ENCODE results near the gene PCBP3. TPM values are rescaled to one million over a fixed set of nuclear protein-coding genes. Genes with fewer than 3 reads are reported as not detected.
"Not testable (repeated sequence)": the region's sequence is repeated elsewhere in the genome, so short reads cannot be mapped to it uniquely, and the experiment has no call there.

Gene PCBP3
- polyA plus RNA-seq, 1 donor from 2014 or later = 1.7 TPM

GRCh38 chr21:45622416-45623097 is 21.0 kb upstream of the PCBP3 start:
- H3K9me3 ChIP-seq (ENCODE audit: low read length) = no peaks in the 10 kb centered on the region
- H3K27ac ChIP-seq (ENCODE audit: low read length) = no peak overlapping the region
- H4K20me1 ChIP-seq (ENCODE audit: insufficient read depth) = no peaks in the 10 kb centered on the region
- H3K9ac ChIP-seq (ENCODE audit: low read length) = no peak overlapping the region
- H3K4me3 ChIP-seq (ENCODE audit: low read length) = no peak overlapping the region
- no peaks in the 10 kb centered on the region for H3K27me3 ChIP-seq (ENCODE audit: insufficient read depth, low read depth, low read length)
- H3F3A ChIP-seq (ENCODE audit: insufficient read depth, low read length, poor library complexity, severe bottlenecking) = no peaks in the 10 kb centered on the region
- H3K79me2 ChIP-seq (replicated peaks; ENCODE audit: insufficient read depth, low read length) = no peaks in the 10 kb centered on the region
- no peak overlapping the region for H2AFZ ChIP-seq (ENCODE audit: low read depth, low read length)
- H3K4me2 ChIP-seq (ENCODE audit: low read length) = no peak overlapping the region
- no peaks in the 10 kb centered on the region for H3K36me3 ChIP-seq (ENCODE audit: insufficient read depth, low read length)
- TF ChIP-seq SMC3 (conservative IDR thresholded peaks at IDR 0.05; ENCODE audit: poor library complexity) = no peak
- no peak for TF ChIP-seq REST (IDR thresholded peaks at IDR 0.05; ENCODE audit: borderline replicate concordance)
- TF ChIP-seq TAF1 (IDR thresholded peaks at IDR 0.05; ENCODE audit: low read depth) = no peak
- no peak for TF ChIP-seq POLR2AphosphoS5 (IDR thresholded peaks at IDR 0.05)
- TF ChIP-seq CTCF (IDR thresholded peaks at IDR 0.05; ENCODE audit: poor library complexity, severe bottlenecking) = no peak
- no peak for TF ChIP-seq RAD21 (conservative IDR thresholded peaks at IDR 0.05)
- TF ChIP-seq EZH2 (IDR thresholded peaks at IDR 0.05; ENCODE audit: borderline replicate concordance, insufficient read depth, low read length, poor library complexity, severe bottlenecking) = no peak
- no peak for TF ChIP-seq EP300 (conservative IDR thresholded peaks at IDR 0.05; ENCODE audit: poor library complexity, severe bottlenecking)
- no peak for TF ChIP-seq MXI1 (conservative IDR thresholded peaks at IDR 0.05; ENCODE audit: poor library complexity, severe bottlenecking)
- H3K9me2 ChIP-seq (ENCODE audit: insufficient read depth, low read length) = no peaks in the 10 kb centered on the region

- no peaks in the 10 kb centered on the region for H3F3A ChIP-seq (ENCODE audit: insufficient read depth, low read length, poor library complexity, severe bottlenecking)
- H2AFZ ChIP-seq (ENCODE audit: low read depth, low read length) = no peak overlapping the region
- no peak overlapping the region for H3K4me2 ChIP-seq (ENCODE audit: low read length)
- no peaks in the 10 kb centered on the region for H3K36me3 ChIP-seq (ENCODE audit: insufficient read depth, low read length)
- no peak overlapping the region for H3K9ac ChIP-seq (ENCODE audit: low read length)
- TF ChIP-seq EZH2 (IDR thresholded peaks at IDR 0.05; ENCODE audit: borderline replicate concordance, insufficient read depth, low read length, poor library complexity, severe bottlenecking) = no peak
- no peak for TF ChIP-seq MXI1 (conservative IDR thresholded peaks at IDR 0.05; ENCODE audit: poor library complexity, severe bottlenecking)
- TF ChIP-seq RAD21 (conservative IDR thresholded peaks at IDR 0.05) = no peak
- TF ChIP-seq TAF1 (IDR thresholded peaks at IDR 0.05; ENCODE audit: low read depth) = no peak
- no peak for TF ChIP-seq CTCF (IDR thresholded peaks at IDR 0.05; ENCODE audit: poor library complexity, severe bottlenecking)
- no peak for TF ChIP-seq POLR2AphosphoS5 (IDR thresholded peaks at IDR 0.05)
- no peak for TF ChIP-seq SMC3 (conservative IDR thresholded peaks at IDR 0.05; ENCODE audit: poor library complexity)
- TF ChIP-seq REST (IDR thresholded peaks at IDR 0.05; ENCODE audit: borderline replicate concordance) = no peak
- TF ChIP-seq EP300 (conservative IDR thresholded peaks at IDR 0.05; ENCODE audit: poor library complexity, severe bottlenecking) = no peak
- no peaks in the 10 kb centered on the region for H3K79me2 ChIP-seq (replicated peaks; ENCODE audit: insufficient read depth, low read length)
- H3K27ac ChIP-seq (ENCODE audit: low read length) = no peak overlapping the region
- no peak overlapping the region for H3K4me3 ChIP-seq (ENCODE audit: low read length)
- no peaks in the 10 kb centered on the region for H3K27me3 ChIP-seq (ENCODE audit: insufficient read depth, low read depth, low read length)
- no peaks in the 10 kb centered on the region for H3K9me2 ChIP-seq (ENCODE audit: insufficient read depth, low read length)
- no peaks in the 10 kb centered on the region for H4K20me1 ChIP-seq (ENCODE audit: insufficient read depth)
- no peaks in the 10 kb centered on the region for H3K9me3 ChIP-seq (ENCODE audit: low read length)
Measured at GRCh38 chr21:45623436-45623835, 20.1 kb upstream of the PCBP3 start.

- not testable (repeated sequence) for H3K4me2 ChIP-seq (ENCODE audit: low read length); H4K20me1 ChIP-seq (ENCODE audit: insufficient read depth); H3K36me3 ChIP-seq (ENCODE audit: insufficient read depth, low read length); H3K9me2 ChIP-seq (ENCODE audit: insufficient read depth, low read length); H3K27me3 ChIP-seq (ENCODE audit: insufficient read depth, low read depth, low read length); H3K9me3 ChIP-seq (ENCODE audit: low read length); H3K9ac ChIP-seq (ENCODE audit: low read length); H3K79me2 ChIP-seq (replicated peaks; ENCODE audit: insufficient read depth, low read length); H3K4me3 ChIP-seq (ENCODE audit: low read length); H2AFZ ChIP-seq (ENCODE audit: low read depth, low read length); H3F3A ChIP-seq (ENCODE audit: insufficient read depth, low read length, poor library complexity, severe bottlenecking); H3K27ac ChIP-seq (ENCODE audit: low read length)
Measured at GRCh38 chr21:45626127-45626526, 17.4 kb upstream of the PCBP3 start.

Data from neural cell (in vitro differentiated cells).